ENCODE results near the gene CCNB2. TPM values are rescaled to one million over a fixed set of nuclear protein-coding genes. Genes with fewer than 3 reads are reported as not detected.

The CCNB2 gene
- polyA plus RNA-seq = 4.4 and 6.4 TPM in 2 replicates
- polyA minus RNA-seq = 3.9 and 5.1 TPM in 2 replicates

GRCh38 chr15:59104912-59105732 is at the start of gene CCNB2:
CCNB2 (plus strand) TSS chr15:59105146; CDS start chr15:59105269, 123 bp downstream.
- peak within 1 kb of the TSS; percentile 74 for H3K4me3 ChIP-seq (ENCODE audit: low read length)
- no peaks in the 10 kb centered on the region for H3K27me3 ChIP-seq (ENCODE audit: insufficient read depth, low read depth, low read length)
- no peaks in the 10 kb centered on the region for H3K9me3 ChIP-seq (ENCODE audit: low read length)
- H2AFZ ChIP-seq (ENCODE audit: low read depth, low read length) = peak within 1 kb of the TSS; percentile 56
- H3K4me2 ChIP-seq (ENCODE audit: low read length) = peak within 1 kb of the TSS; percentile 66
- H3K79me2 ChIP-seq (replicated peaks; ENCODE audit: insufficient read depth, low read length) = peaks cover 15% of the 10 kb centered on the region
- H3K9me2 ChIP-seq (ENCODE audit: insufficient read depth, low read length) = no peaks in the 10 kb centered on the region
- peak within 1 kb of the TSS; percentile 23 for H3K27ac ChIP-seq (ENCODE audit: low read length)
- H3K9ac ChIP-seq (ENCODE audit: low read length) = peak within 1 kb of the TSS; percentile 57
- H3K36me3 ChIP-seq (ENCODE audit: insufficient read depth, low read length) = peaks cover 4% of the 10 kb centered on the region
- no peaks in the 10 kb centered on the region for H4K20me1 ChIP-seq (ENCODE audit: insufficient read depth)
- TF ChIP-seq CTCF (IDR thresholded peaks at IDR 0.05; ENCODE audit: poor library complexity, severe bottlenecking) (peak; percentile 13), MXI1 (conservative IDR thresholded peaks at IDR 0.05; ENCODE audit: poor library complexity, severe bottlenecking) (peak; percentile 99), EZH2 (IDR thresholded peaks at IDR 0.05; ENCODE audit: borderline replicate concordance, insufficient read depth, low read length, poor library complexity, severe bottlenecking) (no peak), RAD21 (conservative IDR thresholded peaks at IDR 0.05) (no peak), POLR2AphosphoS5 (IDR thresholded peaks at IDR 0.05) (peak; percentile 63), TAF1 (IDR thresholded peaks at IDR 0.05; ENCODE audit: low read depth) (peak; percentile 35), EP300 (conservative IDR thresholded peaks at IDR 0.05; ENCODE audit: poor library complexity, severe bottlenecking) (no peak), SMC3 (conservative IDR thresholded peaks at IDR 0.05; ENCODE audit: poor library complexity) (peak; percentile 52)
- H3F3A ChIP-seq (ENCODE audit: insufficient read depth, low read length, poor library complexity, severe bottlenecking) = no peaks in the 10 kb centered on the region

GRCh38 chr15:59059076-59059597 is 45.8 kb upstream of the CCNB2 start:
- H3K79me2 ChIP-seq (replicated peaks; ENCODE audit: insufficient read depth, low read length) = no peaks in the 10 kb centered on the region
- H3K4me3 ChIP-seq (ENCODE audit: low read length) = no peak overlapping the region
- H3F3A ChIP-seq (ENCODE audit: insufficient read depth, low read length, poor library complexity, severe bottlenecking) = no peaks in the 10 kb centered on the region
- no peak overlapping the region for H3K4me2 ChIP-seq (ENCODE audit: low read length)
- H2AFZ ChIP-seq (ENCODE audit: low read depth, low read length) = no peak overlapping the region
- peaks cover 14% of the 10 kb centered on the region for H3K36me3 ChIP-seq (ENCODE audit: insufficient read depth, low read length)
- H3K9ac ChIP-seq (ENCODE audit: low read length) = no peak overlapping the region
- H3K9me3 ChIP-seq (ENCODE audit: low read length) = no peaks in the 10 kb centered on the region
- H3K27me3 ChIP-seq (ENCODE audit: insufficient read depth, low read depth, low read length) = no peaks in the 10 kb centered on the region
- TF ChIP-seq RAD21 (conservative IDR thresholded peaks at IDR 0.05) (no peak), SMC3 (conservative IDR thresholded peaks at IDR 0.05; ENCODE audit: poor library complexity) (no peak), POLR2AphosphoS5 (IDR thresholded peaks at IDR 0.05) (no peak), REST (IDR thresholded peaks at IDR 0.05; ENCODE audit: borderline replicate concordance) (no peak), CTCF (IDR thresholded peaks at IDR 0.05; ENCODE audit: poor library complexity, severe bottlenecking) (no peak), EP300 (conservative IDR thresholded peaks at IDR 0.05; ENCODE audit: poor library complexity, severe bottlenecking) (no peak), MXI1 (conservative IDR thresholded peaks at IDR 0.05; ENCODE audit: poor library complexity, severe bottlenecking) (no peak), TAF1 (IDR thresholded peaks at IDR 0.05; ENCODE audit: low read depth) (no peak), EZH2 (IDR thresholded peaks at IDR 0.05; ENCODE audit: borderline replicate concordance, insufficient read depth, low read length, poor library complexity, severe bottlenecking) (no peak)
- H3K9me2 ChIP-seq (ENCODE audit: insufficient read depth, low read length) = no peaks in the 10 kb centered on the region
- H4K20me1 ChIP-seq (ENCODE audit: insufficient read depth) = no peaks in the 10 kb centered on the region
- no peak overlapping the region for H3K27ac ChIP-seq (ENCODE audit: low read length)

Measured in neural cell (in vitro differentiated cells).